NOMO-1 (cell line): ENCODE results near the gene DNAAF2.
"Not testable (repeated sequence)": the region's sequence is repeated elsewhere in the genome, so short reads cannot be mapped to it uniquely, and the experiment has no call there.

ENCODE experiments used
- DNase-seq, 2 experiments: peaks; one replicate each; lab custom pipeline; 2025; ENCODE audit not compliant: unreplicated experiment in 2 of 2; lab: John Stamatoyannopoulos, UW

Gene DNAAF2

GRCh38 chr14:49621114-49621881 is 13.7 kb downstream of the DNAAF2 start:
- DNase-seq: peak; percentile 68 to 80

GRCh38 chr14:49620182-49621113 is 14.6 kb downstream of the DNAAF2 start, which contains the start of the genes MGAT2 and RPL36AL:
MGAT2 (plus strand) TSS chr14:49620799; CDS start chr14:49621269, 470 bp downstream.
RPL36AL (minus strand) TSS chr14:49620626; CDS start chr14:49619104, 1,522 bp downstream.
- DNase-seq: peak; percentile 95 to 99

GRCh38 chr14:49619730-49620129 is 15.3 kb downstream of the DNAAF2 start:
- DNase-seq: no peak

- DNase-seq: not testable (repeated sequence)
These were observed 15.8 kb downstream of the DNAAF2 start for GRCh38 chr14:49619273-49619672.

- DNase-seq: no peak
These were observed 17.1 kb downstream of the DNAAF2 start for GRCh38 chr14:49617852-49618519.

- DNase-seq: no peak
These were observed 19.3 kb downstream of the DNAAF2 start for GRCh38 chr14:49615776-49616175.

- no peak for DNase-seq
These were observed 20.8 kb downstream of the DNAAF2 start for GRCh38 chr14:49614196-49614595.

- DNase-seq: no peak
These were observed 22.4 kb downstream of the DNAAF2 start for GRCh38 chr14:49612671-49613070.

- DNase-seq: no peak
These were observed 22.8 kb downstream of the DNAAF2 start for GRCh38 chr14:49612251-49612650.

- DNase-seq: no peak
These were observed 27.5 kb downstream of the DNAAF2 start for GRCh38 chr14:49607583-49607982.

- peak; percentile 83 to 85 for DNase-seq
These were observed 36.4 kb downstream of the DNAAF2 start, which contains the start of gene LRR1 for GRCh38 chr14:49598485-49599300. LRR1 (plus strand) TSS chr14:49598940; CDS start chr14:49599021, 81 bp downstream.

GRCh38 chr14:49598189-49598484 is 36.9 kb downstream of the DNAAF2 start:
- peak in 1 of 2 experiments; percentile 53 for DNase-seq

- DNase-seq: no peak
These were observed 40.5 kb downstream of the DNAAF2 start for GRCh38 chr14:49594347-49595091.

GRCh38 chr14:49593016-49593415 is 42.0 kb downstream of the DNAAF2 start:
- DNase-seq: no peak

GRCh38 chr14:49589387-49589786 is 45.7 kb downstream of the DNAAF2 start:
- no peak for DNase-seq

- DNase-seq: peak; percentile 25 to 60
These were observed 48.2 kb downstream of the DNAAF2 start for GRCh38 chr14:49586673-49587460.

GRCh38 chr14:49585803-49586672 is 49.0 kb downstream of the DNAAF2 start, which contains the start of gene RPS29:
RPS29 (minus strand) TSS chr14:49586380; CDS start chr14:49586346, 34 bp downstream.
- DNase-seq: peak; percentile 96 to 98
